Activated naive CD4-positive, alpha-beta T cell treated with anti-CD3 and anti-CD28 coated beads for 36 hours (primary cell): ENCODE data around the gene LMNTD1. TPM values are rescaled to one million over a fixed set of nuclear protein-coding genes. Genes with fewer than 3 reads are reported as not detected.

Source experiments
- CTCF ChIA-PET: fragments of 350-600 bp; sonication (Branson Sonifier 250); formaldehyde crosslinking; loops from one replicate; lab custom pipeline; 2021; ENCODE audit warnings: antibody characterized with exemption; lab: Charles Lee
- DNase-seq: peaks from one replicate; pipeline ENCODE4 v3.0.0-alpha.2; 2020
- H3K27ac Mint-ChIP-seq: one replicate; pipeline ENCODE4 v1.8.0; 2021; ENCODE audit warnings: mild to moderate bottlenecking, mixed read lengths
- H3K27me3 Mint-ChIP-seq: one replicate; pipeline ENCODE4 v1.8.0; 2021; ENCODE audit warnings: low read depth, mixed read lengths
- H3K36me3 Mint-ChIP-seq: one replicate; pipeline ENCODE4 v1.8.0; 2021; ENCODE audit warnings: low read depth, mixed read lengths
- H3K4me1 Mint-ChIP-seq: one replicate; pipeline ENCODE4 v1.8.0; 2021; ENCODE audit warnings: low read depth, mixed read lengths
- H3K4me3 Mint-ChIP-seq: one replicate; pipeline ENCODE4 v1.8.0; 2021; ENCODE audit warnings: mild to moderate bottlenecking, moderate library complexity, mixed read lengths
- H3K9me3 Mint-ChIP-seq: one replicate; pipeline ENCODE4 v1.8.0; 2021; ENCODE audit warnings: mixed read lengths
- intact Hi-C: fragments of 100-400 bp; cut with micrococcal nuclease; formaldehyde crosslinking; loops from one replicate; pipeline ENCODE4 v1.15.1; 2023
- total RNA-seq, 2 experiments: library from RNA; stranded (reverse); gene quantifications; one replicate each; pipeline ENCODE4 v1.2.3, GENCODE V29; 2021

Gene LMNTD1
- total RNA-seq, 2 experiments from 2014 or later = not detected

DNA sequence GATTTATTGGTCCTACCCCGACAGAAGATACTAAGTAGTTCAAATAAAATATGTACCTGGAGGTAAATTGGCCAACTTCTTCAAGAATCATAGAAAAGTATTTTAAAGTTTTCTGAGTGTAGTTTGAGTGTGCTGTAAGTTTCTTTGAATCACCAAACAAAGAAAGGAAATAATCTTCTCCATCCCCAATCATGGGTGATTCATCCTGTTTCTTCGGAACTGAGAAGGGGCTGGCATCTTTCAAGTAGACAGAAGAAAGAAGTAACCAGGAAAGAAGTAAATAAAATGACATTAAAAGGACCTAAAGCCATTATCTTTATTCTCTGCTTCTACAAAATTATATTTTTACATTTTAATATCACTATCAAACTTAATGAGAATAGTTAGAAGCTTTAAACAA is 6.8 kb downstream of the LMNTD1 start:
- intact Hi-C loops = no loop called here
- CTCF ChIA-PET = no interaction called here
- no peaks in the 10 kb centered on the region for H3K4me1 Mint-ChIP-seq
- no peak overlapping the region for H3K4me3 Mint-ChIP-seq
- H3K9me3 Mint-ChIP-seq = peaks cover 1% of the 10 kb centered on the region
- DNase-seq = no peak
- peaks cover 2% of the 10 kb centered on the region for H3K27me3 Mint-ChIP-seq
- H3K27ac Mint-ChIP-seq = no peak overlapping the region
- H3K36me3 Mint-ChIP-seq = no peaks in the 10 kb centered on the region

DNA sequence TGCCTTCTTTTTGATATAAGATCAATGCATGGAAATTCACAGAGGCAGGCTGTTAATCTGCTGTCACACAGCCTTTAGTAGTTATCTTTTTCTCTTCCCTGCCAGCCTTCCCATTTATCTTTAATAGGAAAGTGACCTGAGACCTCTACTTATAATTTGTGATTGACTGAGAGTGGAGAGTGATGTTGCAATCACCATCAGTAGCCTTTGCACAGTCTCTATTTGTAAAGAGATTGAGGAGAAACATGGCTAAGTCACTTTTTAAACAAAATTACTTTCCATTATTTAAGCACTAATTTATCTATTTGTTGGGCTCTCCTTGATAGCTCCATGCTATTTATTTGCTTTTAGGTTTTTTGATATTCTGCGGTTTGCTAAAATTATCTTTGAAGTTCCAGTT is 19.9 kb downstream of the LMNTD1 start:
- Mint-ChIP-seq H3K27me3 (no peaks in the 10 kb centered on the region), H3K4me1 (no peaks in the 10 kb centered on the region), H3K9me3 (no peaks in the 10 kb centered on the region), H3K4me3 (no peak overlapping the region), H3K27ac (no peak overlapping the region), H3K36me3 (no peaks in the 10 kb centered on the region)
- CTCF ChIA-PET = no interaction called here
- DNase-seq = no peak
- intact Hi-C loops = no loop called here

DNA sequence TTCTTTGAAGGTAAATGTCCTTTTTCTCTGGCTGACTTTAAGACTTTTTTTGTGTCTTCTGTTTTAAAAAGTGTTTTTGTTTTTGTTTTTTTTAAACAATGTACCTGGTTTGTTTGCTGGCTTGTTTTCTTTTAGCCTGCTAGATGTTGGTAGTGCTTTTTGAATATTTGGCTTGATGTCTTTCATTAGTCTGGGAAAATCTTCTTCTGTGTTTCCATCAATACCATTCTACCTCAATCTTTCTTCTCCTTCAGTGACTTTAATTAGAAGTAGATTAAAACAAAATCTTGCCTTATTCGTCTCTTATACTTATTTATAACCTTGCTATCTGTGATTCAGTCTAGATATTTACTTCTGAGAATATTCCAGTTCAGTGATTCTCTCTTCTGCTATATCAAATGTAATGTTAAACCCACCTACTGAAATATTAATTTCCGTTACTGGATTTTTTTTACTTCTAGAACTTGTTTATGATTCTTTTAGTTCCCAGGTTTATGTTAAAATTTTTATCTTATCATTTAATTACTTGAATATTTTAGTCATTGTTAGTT is 21.5 kb downstream of the LMNTD1 start:
- H3K4me1 Mint-ChIP-seq = no peaks in the 10 kb centered on the region
- H3K27me3 Mint-ChIP-seq = no peaks in the 10 kb centered on the region
- no peak for DNase-seq
- no peaks in the 10 kb centered on the region for H3K36me3 Mint-ChIP-seq
- H3K4me3 Mint-ChIP-seq = no peak overlapping the region
- intact Hi-C loops = no loop called here
- H3K9me3 Mint-ChIP-seq = no peaks in the 10 kb centered on the region
- CTCF ChIA-PET = no interaction called here
- H3K27ac Mint-ChIP-seq = no peak overlapping the region

DNA sequence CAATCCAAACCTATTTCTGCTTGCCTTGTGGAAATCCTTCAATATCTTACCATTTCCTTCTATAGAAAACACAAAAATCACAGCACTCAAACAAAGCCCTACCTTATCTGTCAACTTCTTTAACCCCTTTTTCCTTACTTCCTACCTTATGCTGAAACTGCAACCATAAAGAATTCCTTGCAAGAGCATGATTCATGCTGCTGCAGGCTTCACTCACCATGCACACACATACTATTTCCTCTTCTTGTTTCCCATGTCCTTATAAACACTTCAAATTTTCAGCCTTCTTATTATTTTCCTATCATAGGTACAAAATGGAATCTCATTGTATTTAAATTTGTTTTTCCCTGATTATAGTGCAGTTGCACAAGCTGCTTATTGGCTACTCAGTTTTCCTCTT is 23.3 kb downstream of the LMNTD1 start:
- Mint-ChIP-seq H3K27me3 (no peaks in the 10 kb centered on the region), H3K4me3 (no peak overlapping the region), H3K9me3 (no peaks in the 10 kb centered on the region), H3K36me3 (no peaks in the 10 kb centered on the region), H3K27ac (no peak overlapping the region), H3K4me1 (no peaks in the 10 kb centered on the region)
- intact Hi-C loops = no loop called here
- DNase-seq = no peak
- CTCF ChIA-PET = no interaction called here

DNA sequence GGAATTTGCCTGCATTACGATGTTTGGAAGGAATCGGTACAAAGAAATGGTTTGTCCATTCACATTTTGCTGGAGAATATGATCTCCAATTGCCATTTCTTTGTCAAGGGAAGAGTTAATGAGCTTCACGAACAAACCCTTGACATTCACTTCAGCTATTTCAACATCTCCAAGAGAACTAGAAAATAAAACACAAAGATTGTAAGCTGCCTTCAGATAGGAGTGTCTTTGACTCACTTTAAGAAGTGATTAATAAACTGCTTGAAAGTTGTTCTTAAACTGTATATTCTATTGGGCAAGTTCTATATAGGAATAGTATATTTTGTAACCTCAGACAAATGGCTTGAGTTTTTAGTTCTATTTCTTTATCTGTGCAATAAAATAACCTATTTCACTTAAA is 26.3 kb downstream of the LMNTD1 start:
- no peaks in the 10 kb centered on the region for H3K36me3 Mint-ChIP-seq
- no peak overlapping the region for H3K4me3 Mint-ChIP-seq
- DNase-seq = no peak
- no peaks in the 10 kb centered on the region for H3K27me3 Mint-ChIP-seq
- H3K9me3 Mint-ChIP-seq = no peaks in the 10 kb centered on the region
- CTCF ChIA-PET = no interaction called here
- intact Hi-C loops = no loop called here
- H3K4me1 Mint-ChIP-seq = no peaks in the 10 kb centered on the region
- no peak overlapping the region for H3K27ac Mint-ChIP-seq

DNA sequence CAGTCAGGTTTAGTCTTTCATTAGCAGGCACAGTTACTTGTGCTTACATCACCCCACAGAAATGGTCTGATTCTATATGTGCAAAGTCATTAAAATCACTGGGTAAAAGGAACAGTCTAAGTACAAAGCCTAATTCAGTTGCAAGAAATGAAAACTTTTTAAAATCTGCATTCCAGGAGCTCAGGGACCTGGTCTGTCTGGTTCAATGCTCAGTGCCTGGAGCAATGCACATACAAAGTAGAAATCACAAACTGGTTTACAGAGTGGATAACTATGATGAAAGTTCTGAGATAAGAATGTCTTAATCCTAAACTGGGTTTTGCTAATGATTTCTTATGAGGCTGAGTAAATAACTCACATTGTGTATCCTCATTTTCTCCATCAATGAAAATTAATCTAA is 28.7 kb downstream of the LMNTD1 start:
- no peaks in the 10 kb centered on the region for H3K36me3 Mint-ChIP-seq
- no peak overlapping the region for H3K27ac Mint-ChIP-seq
- no peaks in the 10 kb centered on the region for H3K9me3 Mint-ChIP-seq
- H3K27me3 Mint-ChIP-seq = no peaks in the 10 kb centered on the region
- no peaks in the 10 kb centered on the region for H3K4me1 Mint-ChIP-seq
- no peak for DNase-seq
- intact Hi-C loops = no loop called here
- CTCF ChIA-PET = no interaction called here
- H3K4me3 Mint-ChIP-seq = no peak overlapping the region

DNA sequence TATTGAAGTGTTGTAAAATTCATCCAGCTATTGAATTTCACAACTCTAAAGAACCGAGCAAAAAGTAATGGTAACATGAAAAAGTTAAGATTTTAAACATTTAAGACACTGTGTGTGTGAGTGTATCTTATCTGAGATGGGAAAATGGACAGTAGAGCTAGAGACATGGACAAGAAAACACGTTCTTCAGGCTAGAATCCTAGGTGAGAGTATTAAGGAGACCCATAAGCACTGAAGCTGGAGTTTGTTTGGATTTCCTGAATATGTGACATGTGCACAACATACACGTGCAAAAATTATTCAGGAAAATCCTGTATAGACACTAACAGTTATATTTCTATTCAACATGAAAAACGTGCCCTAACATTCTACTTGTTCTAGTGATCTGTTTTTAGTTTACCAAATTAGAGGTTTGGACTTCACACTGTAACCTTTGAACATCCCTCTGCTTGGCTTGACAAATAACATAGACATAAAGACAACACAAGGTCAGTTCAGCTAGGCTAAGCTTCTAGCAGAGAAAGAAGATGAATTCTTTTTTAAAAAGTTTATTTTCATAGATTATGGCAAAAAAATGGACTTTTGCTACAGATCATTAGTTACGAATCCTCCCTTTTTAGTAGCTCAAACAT is 31.3 kb downstream of the LMNTD1 start:
- H3K4me3 Mint-ChIP-seq = no peak overlapping the region
- no peak overlapping the region for H3K27ac Mint-ChIP-seq
- intact Hi-C loops = no loop called here
- no peak for DNase-seq
- no peaks in the 10 kb centered on the region for H3K27me3 Mint-ChIP-seq
- no peaks in the 10 kb centered on the region for H3K36me3 Mint-ChIP-seq
- CTCF ChIA-PET = no interaction called here
- no peaks in the 10 kb centered on the region for H3K4me1 Mint-ChIP-seq
- H3K9me3 Mint-ChIP-seq = no peaks in the 10 kb centered on the region

DNA sequence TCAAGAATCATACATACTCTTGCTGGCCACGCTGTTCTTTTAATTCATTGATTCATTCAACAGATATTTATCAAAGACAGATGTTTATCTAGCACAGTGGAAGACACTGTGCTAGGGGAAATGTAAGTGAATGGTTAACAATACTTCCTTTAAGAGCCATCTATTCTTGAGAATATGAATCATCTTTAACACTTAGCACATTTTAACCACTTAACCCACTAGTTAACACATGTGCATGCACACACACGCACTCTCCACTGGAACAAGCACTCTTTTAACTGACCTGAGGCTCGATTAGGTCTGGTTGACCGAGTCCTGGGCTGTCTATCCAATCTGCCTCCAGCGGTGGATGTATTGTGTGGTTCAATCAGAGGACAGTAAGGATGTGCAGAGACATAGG is 34.6 kb downstream of the LMNTD1 start:
- Mint-ChIP-seq H3K4me3 (no peak overlapping the region), H3K27me3 (no peaks in the 10 kb centered on the region), H3K4me1 (no peaks in the 10 kb centered on the region), H3K9me3 (no peaks in the 10 kb centered on the region), H3K27ac (no peak overlapping the region), H3K36me3 (no peaks in the 10 kb centered on the region)
- intact Hi-C loops = no loop called here
- CTCF ChIA-PET = no interaction called here
- no peak for DNase-seq

DNA sequence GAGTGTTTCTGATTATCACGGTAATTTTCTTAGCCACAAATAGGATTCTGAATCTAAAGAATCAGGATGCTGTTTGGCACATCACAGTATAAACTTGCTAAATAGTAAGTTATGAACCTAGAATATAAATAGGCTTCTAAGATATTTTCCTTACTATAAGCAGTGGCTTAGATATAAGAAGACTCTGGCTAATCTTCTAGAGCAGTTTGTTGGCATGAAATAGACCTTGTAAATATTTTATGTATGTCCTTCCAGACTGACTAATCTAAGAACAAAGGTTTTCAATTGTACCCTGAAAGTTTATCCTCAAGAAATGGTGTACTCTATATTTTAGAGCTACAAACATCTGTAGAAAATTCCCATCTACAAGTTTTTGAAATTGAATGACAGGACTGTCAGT is 48.3 kb downstream of the LMNTD1 start:
- CTCF ChIA-PET = interaction anchor here (0.7 kb wide), 1 partner anchor 1901 kb away, joined by 3 read pairs; no protein-coding TSS in a partner anchor
- DNase-seq = no peak
- intact Hi-C loops = no loop called here
- Mint-ChIP-seq H3K27me3 (no peaks in the 10 kb centered on the region), H3K27ac (no peak overlapping the region), H3K4me1 (no peaks in the 10 kb centered on the region), H3K4me3 (no peak overlapping the region), H3K9me3 (no peaks in the 10 kb centered on the region), H3K36me3 (no peaks in the 10 kb centered on the region)

DNA sequence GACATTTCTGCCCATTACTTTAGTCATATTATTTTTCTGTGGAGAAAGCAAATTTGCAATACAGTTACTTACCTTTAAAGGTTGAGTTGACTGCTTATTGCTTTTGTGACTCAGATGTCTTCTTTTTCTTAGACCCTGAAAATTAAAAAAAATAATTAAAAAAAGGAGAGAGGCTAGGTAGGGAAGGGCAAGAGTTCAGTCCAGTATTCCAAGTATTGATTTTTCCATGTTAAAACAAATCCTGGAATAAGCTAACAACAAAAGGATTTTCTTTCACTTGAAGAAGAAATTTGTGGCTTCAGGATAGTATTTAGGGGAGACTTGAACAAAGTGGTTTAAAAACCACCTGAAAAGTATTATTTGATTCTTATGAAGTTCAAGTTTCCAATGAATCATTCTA is 49.4 kb downstream of the LMNTD1 start:
- no peak overlapping the region for H3K4me3 Mint-ChIP-seq
- intact Hi-C loops = no loop called here
- CTCF ChIA-PET = interaction anchor here (0.6 kb wide), 1 partner anchor 121 kb away, joined by 3 read pairs; no protein-coding TSS in a partner anchor

DNA sequence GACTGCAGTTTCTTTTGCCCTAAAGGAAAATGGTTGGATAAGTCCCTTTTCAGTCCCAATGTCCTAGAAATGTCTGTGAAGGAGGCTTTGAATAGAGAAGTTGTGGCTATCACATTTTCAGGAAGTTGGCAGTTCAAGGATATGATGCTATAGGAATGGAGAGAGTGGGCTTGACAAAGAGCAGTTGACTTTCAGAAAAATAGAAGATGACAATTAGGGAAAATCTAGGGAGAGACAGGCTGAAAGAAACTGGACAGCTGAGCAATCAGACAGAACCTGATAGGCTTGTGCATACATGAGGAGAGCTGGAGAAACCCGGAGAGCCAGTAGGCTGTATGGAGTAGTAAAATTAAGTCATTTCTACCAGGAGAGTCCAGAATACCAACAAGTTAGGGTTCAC is 50.5 kb downstream of the LMNTD1 start:
- CTCF ChIA-PET = no interaction called here
- H3K4me3 Mint-ChIP-seq = no peak overlapping the region
- no peaks in the 10 kb centered on the region for H3K27me3 Mint-ChIP-seq
- intact Hi-C loops = no loop called here
- no peaks in the 10 kb centered on the region for H3K9me3 Mint-ChIP-seq
- H3K27ac Mint-ChIP-seq = no peak overlapping the region
- DNase-seq = no peak
- no peaks in the 10 kb centered on the region for H3K4me1 Mint-ChIP-seq
- H3K36me3 Mint-ChIP-seq = no peaks in the 10 kb centered on the region

More for the DNA sequence above, 49.4 kb downstream of the LMNTD1 start:
- H3K27me3 Mint-ChIP-seq = no peaks in the 10 kb centered on the region
- H3K4me1 Mint-ChIP-seq = no peaks in the 10 kb centered on the region
- H3K27ac Mint-ChIP-seq = no peak overlapping the region
- no peaks in the 10 kb centered on the region for H3K36me3 Mint-ChIP-seq
- no peaks in the 10 kb centered on the region for H3K9me3 Mint-ChIP-seq
- DNase-seq = no peak

DNA sequence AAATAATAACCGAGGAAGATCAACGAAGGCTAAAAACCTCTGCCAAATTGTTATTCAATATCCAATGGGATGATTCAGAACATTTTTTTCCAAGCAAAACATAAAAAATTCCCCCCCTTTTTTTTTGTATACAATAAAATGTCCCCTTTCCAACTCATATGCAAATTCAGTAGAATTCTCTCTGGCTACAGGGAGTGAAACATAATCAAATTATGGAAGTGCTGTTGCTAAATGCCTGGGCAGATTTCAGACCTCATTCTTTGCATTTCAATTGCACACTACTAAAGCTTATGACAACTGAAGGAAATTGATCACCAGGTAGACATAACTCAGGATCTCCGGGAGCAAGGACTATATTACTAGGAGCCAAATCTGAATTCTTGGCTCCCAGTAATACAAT is 51.0 kb downstream of the LMNTD1 start:
- Mint-ChIP-seq H3K4me1 (no peaks in the 10 kb centered on the region), H3K9me3 (no peaks in the 10 kb centered on the region), H3K27me3 (no peaks in the 10 kb centered on the region), H3K4me3 (no peak overlapping the region), H3K27ac (no peak overlapping the region), H3K36me3 (no peaks in the 10 kb centered on the region)
- intact Hi-C loops = no loop called here
- DNase-seq = no peak
- CTCF ChIA-PET = no interaction called here

DNA sequence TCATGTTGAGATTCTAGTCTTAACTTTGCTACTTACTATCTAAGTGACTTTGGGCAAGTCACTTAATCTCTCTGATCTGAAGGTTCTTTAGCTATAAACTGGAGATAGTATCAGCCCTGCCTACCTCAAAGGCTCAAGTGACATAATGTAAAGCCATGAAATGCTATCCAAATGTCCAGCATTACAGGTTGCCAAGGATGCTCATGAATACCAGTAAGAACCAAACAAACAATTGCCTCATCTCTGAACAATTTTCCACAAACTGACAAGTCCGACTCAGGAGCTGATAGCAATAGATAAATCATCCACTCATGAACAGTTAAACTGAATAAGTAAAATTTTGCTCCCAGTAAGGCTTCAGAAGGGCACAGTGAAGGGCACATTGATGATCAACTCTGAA is 51.5 kb downstream of the LMNTD1 start:
- CTCF ChIA-PET = interaction anchor here (0.6 kb wide), 1 partner anchor 513 kb away, joined by 3 read pairs; no protein-coding TSS in a partner anchor
- H3K4me3 Mint-ChIP-seq = no peak overlapping the region
- intact Hi-C loops = no loop called here

More for the DNA sequence above, 51.5 kb downstream of the LMNTD1 start:
- no peaks in the 10 kb centered on the region for H3K9me3 Mint-ChIP-seq
- H3K4me1 Mint-ChIP-seq = no peaks in the 10 kb centered on the region
- DNase-seq = no peak
- H3K27ac Mint-ChIP-seq = no peak overlapping the region
- H3K36me3 Mint-ChIP-seq = no peaks in the 10 kb centered on the region
- H3K27me3 Mint-ChIP-seq = no peaks in the 10 kb centered on the region
